HFF-Myc (cell line): ENCODE measurements around the gene ADAMTSL5.
"Not testable (repeated sequence)": the region's sequence is repeated elsewhere in the genome, so short reads cannot be mapped to it uniquely, and the experiment has no call there.

Source experiments
- DNase-seq: peaks from one replicate; pipeline ENCODE4 v3.0.0-alpha.2; 2011; ENCODE audit warnings: low read depth; ENCODE audit errors: extremely low read depth
- H3K4me3 ChIP-seq: replicated peaks from 2 replicates; pipeline ENCODE4 v1.5.1; 2011; ENCODE audit warnings: low read depth, mild to moderate bottlenecking, control low read depth, low read length
- CTCF ChIP-seq: IDR thresholded peaks from 2 replicates; pipeline ENCODE4 v1.5.1; 2012; ENCODE audit warnings: mild to moderate bottlenecking, low read depth, low read length, control low read depth; ENCODE audit errors: missing control alignments

ADAMTSL5 gene

DNA sequence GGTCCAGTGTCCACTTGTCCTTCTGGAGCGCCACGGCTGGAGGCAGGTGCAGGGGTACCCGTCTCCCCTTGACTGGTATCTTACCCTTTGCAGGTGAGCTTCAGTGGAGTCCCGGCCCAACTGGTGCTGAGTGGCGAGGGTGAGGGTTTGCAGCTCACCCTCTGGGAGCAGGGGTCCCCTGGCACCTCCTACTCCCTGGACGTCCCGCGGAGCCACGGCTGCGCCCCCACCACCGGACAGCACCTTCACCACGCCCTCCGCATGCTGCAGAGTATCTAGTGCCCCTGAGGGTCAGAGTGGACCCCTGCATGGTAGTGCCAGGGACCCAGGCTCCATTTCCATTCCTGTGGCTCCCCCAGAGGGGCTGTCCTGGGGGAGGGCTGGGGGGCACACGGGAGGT, 22.2 kb upstream of the ADAMTSL5 start:
- DNase-seq = no peak
- H3K4me3 ChIP-seq = no peak overlapping the region
- TF ChIP-seq CTCF = no peak

DNA sequence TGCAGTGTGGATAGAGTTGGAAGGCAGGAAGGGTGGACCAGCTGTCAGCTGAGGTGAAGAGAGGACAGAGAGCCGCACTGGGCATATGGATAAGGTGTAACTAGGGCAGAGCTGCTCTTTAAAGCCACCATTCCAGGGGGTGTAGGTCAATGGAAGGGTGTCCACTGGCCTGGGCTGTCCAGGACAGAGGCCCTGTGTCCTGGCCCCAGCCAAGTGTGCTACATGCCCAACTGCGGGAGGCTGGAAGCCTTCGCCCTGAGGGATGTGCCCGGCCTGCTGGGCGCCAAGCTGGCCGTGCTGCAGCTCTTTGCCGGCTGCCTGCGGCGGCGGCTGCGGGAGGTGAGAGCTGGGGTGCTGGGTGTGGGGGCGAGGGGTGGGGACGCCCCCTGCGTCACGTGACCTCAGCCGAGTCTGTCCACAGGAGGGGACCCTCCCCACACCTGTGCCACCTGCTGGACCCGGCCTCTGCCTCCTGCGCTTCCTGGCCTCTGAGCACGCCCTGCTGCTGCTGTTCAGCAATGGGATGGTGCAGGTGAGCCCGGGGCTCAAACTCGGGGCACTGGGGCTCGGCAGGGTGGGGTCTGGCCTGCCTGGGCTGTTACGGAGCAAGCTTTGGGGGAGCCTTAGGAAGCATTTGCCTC, 20.8 kb upstream of the ADAMTSL5 start:
- H3K4me3 ChIP-seq = no peak overlapping the region
- DNase-seq = no peak
- no peak for TF ChIP-seq CTCF

DNA sequence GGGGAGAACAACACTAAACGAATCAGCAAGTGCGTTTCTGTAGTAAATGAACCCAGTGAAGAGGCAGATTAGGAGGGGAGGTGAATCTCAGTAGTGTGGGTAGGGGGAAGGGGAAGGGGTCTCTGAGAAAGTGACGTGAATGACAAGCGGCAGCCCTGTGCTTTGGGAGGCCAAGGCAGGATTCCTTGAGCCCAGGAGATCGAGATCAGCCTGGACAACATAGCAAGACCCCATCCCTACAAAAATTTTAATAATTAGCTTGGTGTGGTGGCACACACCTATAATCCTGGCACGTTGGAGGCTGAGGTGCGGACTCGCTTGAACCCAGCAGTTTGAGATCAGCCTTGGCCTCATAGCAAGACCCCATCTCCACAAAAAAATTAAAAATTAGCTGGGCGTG, 19.2 kb upstream of the ADAMTSL5 start:
- no peak overlapping the region for H3K4me3 ChIP-seq
- TF ChIP-seq CTCF = no peak
- DNase-seq = no peak

- no peak overlapping the region for H3K4me3 ChIP-seq
- DNase-seq = no peak
- TF ChIP-seq CTCF = no peak
Measured at GRCh38 chr19:1531587-1531986, 18.8 kb upstream of the ADAMTSL5 start.

- DNase-seq, H3K4me3 ChIP-seq: not testable (repeated sequence)
Measured at GRCh38 chr19:1530856-1531255, 18.0 kb upstream of the ADAMTSL5 start.

DNA sequence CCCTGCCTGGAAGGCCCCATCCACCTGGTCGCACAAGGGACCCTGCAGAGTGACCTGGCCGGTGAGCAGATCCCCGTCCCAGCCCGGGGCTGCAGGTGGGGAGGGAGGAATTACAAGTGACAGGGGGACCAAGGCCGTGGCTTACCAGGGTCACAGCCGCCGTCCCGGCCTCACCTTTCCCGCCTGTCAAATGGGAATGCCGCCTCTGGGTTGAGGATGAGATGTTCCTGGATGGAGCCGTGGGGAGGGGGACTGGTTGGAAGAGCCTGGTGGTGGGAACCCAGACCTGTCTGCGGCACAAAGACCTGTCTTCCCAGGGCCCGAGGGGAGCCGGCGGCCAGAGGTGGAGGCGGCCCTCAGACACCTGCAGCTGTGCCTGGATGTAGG, 16.6 kb upstream of the ADAMTSL5 start:
- no peak for TF ChIP-seq CTCF
- H3K4me3 ChIP-seq = no peak overlapping the region
- no peak for DNase-seq

DNA sequence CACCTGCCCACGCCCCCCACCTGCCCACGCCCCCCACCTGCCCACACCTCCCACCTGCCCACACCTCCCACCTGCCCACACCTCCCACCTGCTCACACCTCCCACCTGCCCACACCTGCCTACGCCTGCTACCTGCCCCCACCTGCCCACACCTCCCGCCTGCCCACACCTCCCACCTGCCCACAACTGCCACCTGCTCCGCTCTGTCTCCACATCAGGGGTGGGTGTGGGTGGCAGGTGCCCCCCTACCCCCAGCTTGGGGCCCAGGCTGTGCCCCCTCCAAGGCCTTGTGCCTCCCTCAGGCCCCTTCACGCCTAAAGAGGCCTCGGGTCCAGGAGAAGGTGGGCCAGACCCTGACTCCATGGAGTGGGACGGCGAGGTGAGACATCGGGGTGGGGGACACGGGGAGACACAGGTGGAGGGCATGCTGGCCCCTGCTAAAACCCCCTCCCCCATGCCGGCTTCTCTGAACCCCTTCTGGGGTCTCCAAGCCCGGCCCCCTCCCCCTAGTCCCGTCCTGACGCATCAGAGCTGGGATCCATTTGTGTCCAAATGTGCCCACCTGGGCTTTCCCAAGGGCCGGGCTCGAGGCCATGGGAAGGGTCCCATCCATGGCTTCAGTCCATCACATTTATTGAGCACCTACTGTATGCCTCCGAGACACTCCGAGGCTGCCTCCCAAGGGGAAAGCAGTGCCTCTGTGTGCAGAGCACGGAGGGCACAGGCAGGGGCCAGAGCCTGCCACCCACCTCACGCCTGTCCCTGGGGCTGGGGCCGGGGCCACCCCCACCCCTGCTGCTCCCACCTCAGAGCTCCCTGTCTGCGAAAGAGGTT, 16.0 kb upstream of the ADAMTSL5 start:
- no peak overlapping the region for H3K4me3 ChIP-seq
- no peak for TF ChIP-seq CTCF
- no peak for DNase-seq
